Smooth muscle cell (in vitro differentiated cells): ENCODE data around the gene BTBD16. TPM values are rescaled to one million over a fixed set of nuclear protein-coding genes. Genes with fewer than 3 reads are reported as not detected.

Experiments used
- DNase-seq: peaks from one replicate; lab custom pipeline; 2025; ENCODE audit not compliant: unreplicated experiment; lab: John Stamatoyannopoulos, UW
- H2AFZ ChIP-seq: fragments of 200-600 bp; sonication (generic); 2 replicates; pipeline ENCODE4 v1.6.0; 2016; ENCODE audit warnings: antibody characterized with exemption, low read depth, mild to moderate bottlenecking
- H3F3A ChIP-seq: fragments of 200-600 bp; sonication (generic); 2 replicates; pipeline ENCODE4 v1.6.0; 2017; ENCODE audit warnings: antibody characterized with exemption, low read depth
- H3K27ac ChIP-seq: fragments of 200-600 bp; sonication (generic); 2 replicates; pipeline ENCODE4 v1.5.1; 2016; ENCODE audit warnings: low read depth, mild to moderate bottlenecking
- H3K27me3 ChIP-seq: fragments of 200-600 bp; sonication (generic); 2 replicates; pipeline ENCODE4 v1.6.1; 2016; ENCODE audit warnings: low read depth, mild to moderate bottlenecking
- H3K36me3 ChIP-seq: fragments of 200-600 bp; sonication (generic); 2 replicates; pipeline ENCODE4 v1.5.1; 2016; ENCODE audit warnings: low read depth
- H3K4me1 ChIP-seq: fragments of 200-600 bp; sonication (generic); 2 replicates; pipeline ENCODE4 v1.5.1; 2016; ENCODE audit warnings: low read depth
- H3K4me2 ChIP-seq: fragments of 200-600 bp; sonication (generic); 2 replicates; pipeline ENCODE4 v1.6.0; 2016; ENCODE audit warnings: mild to moderate bottlenecking
- H3K4me3 ChIP-seq: fragments of 200-600 bp; sonication (generic); 2 replicates; pipeline ENCODE4 v1.5.1; 2016; ENCODE audit warnings: mild to moderate bottlenecking
- H3K79me2 ChIP-seq: fragments of 200-600 bp; sonication (generic); 2 replicates; pipeline ENCODE4 v1.6.0; 2016; ENCODE audit warnings: low read depth, mild to moderate bottlenecking
- H3K9ac ChIP-seq: fragments of 200-600 bp; sonication (generic); 2 replicates; pipeline ENCODE4 v1.6.0; 2016; ENCODE audit warnings: low read depth
- H3K9me3 ChIP-seq: fragments of 200-600 bp; sonication (generic); replicated peaks from 2 replicates; pipeline ENCODE4 v1.5.1; 2016; ENCODE audit warnings: low read depth
- H4K20me1 ChIP-seq: fragments of 200-600 bp; sonication (generic); 2 replicates; pipeline ENCODE4 v1.6.0; 2016; ENCODE audit warnings: low read depth
- WGBS: methylation state at CpG from one replicate; pipeline ENCODE4 v1.1.7; 2016; ENCODE audit warnings: low lambda C conversion rate; 5-methylcytosine and 5-hydroxymethylcytosine counted together
- polyA plus RNA-seq: library from polyadenylated mRNA; unstranded; fragments of >200 nt; fragmentation: Nextera tagmentation; extraction: Ambion mirVana; gene quantifications from 2 replicates; pipeline ENCODE4 v1.2.1, GENCODE V29; 2016
- total RNA-seq: library from RNA; depleted of rRNA; stranded (reverse); fragments of >200 nt; gene quantifications from 2 replicates; pipeline ENCODE4 v1.2.3, GENCODE V29; 2014
- TF ChIP-seq, protein P1 (sequence below): fragments of 200-600 bp; sonication (generic); IDR thresholded peaks from 2 replicates; pipeline ENCODE4 v1.5.1; 2017; ENCODE audit warnings: borderline replicate concordance, mild to moderate bottlenecking, antibody characterized with exemption; ENCODE audit not compliant: insufficient read depth, poor library complexity, severe bottlenecking

The BTBD16 gene
- total and polyA plus RNA-seq, 2 experiments from 2014 or later, result not detected

DNA sequence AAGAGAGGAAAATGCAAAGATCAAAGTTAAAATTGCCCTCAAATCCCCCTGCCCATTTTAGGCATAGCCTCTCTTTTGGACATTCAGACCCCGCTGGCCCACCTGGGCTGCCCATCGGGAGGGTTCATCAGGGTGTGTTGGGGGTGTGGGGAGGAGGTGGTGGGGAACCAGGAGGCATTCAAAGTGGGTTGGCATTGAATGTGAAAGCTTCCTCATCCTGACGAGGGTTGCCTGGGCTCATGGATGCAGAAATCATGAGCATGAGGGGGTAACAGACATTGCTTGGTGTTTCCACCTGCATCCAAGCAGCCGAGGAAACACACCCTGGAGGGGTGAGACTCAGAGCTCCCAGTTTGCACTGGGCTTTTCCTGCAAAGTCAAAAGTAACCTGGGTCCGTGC, 20.6 kb downstream of the BTBD16 start:
- no peaks in the 10 kb centered on the region for H3K27me3 ChIP-seq
- H3F3A ChIP-seq, result no peaks in the 10 kb centered on the region
- no peaks in the 10 kb centered on the region for H4K20me1 ChIP-seq
- TF ChIP-seq, protein P1, sequence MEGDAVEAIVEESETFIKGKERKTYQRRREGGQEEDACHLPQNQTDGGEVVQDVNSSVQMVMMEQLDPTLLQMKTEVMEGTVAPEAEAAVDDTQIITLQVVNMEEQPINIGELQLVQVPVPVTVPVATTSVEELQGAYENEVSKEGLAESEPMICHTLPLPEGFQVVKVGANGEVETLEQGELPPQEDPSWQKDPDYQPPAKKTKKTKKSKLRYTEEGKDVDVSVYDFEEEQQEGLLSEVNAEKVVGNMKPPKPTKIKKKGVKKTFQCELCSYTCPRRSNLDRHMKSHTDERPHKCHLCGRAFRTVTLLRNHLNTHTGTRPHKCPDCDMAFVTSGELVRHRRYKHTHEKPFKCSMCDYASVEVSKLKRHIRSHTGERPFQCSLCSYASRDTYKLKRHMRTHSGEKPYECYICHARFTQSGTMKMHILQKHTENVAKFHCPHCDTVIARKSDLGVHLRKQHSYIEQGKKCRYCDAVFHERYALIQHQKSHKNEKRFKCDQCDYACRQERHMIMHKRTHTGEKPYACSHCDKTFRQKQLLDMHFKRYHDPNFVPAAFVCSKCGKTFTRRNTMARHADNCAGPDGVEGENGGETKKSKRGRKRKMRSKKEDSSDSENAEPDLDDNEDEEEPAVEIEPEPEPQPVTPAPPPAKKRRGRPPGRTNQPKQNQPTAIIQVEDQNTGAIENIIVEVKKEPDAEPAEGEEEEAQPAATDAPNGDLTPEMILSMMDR, result no peak
- 90% methylated on average over 5 of the region's 5 CpGs for WGBS
- H2AFZ ChIP-seq, result no peak overlapping the region
- DNase-seq, result no peak
- no peak overlapping the region for H3K27ac ChIP-seq
- H3K4me3 ChIP-seq, result no peak overlapping the region
- no peaks in the 10 kb centered on the region for H3K36me3 ChIP-seq
- no peaks in the 10 kb centered on the region for H3K79me2 ChIP-seq
- H3K9ac ChIP-seq, result no peak overlapping the region
- no peak overlapping the region for H3K4me2 ChIP-seq
- H3K9me3 ChIP-seq, result no peaks in the 10 kb centered on the region
- peaks cover 7% of the 10 kb centered on the region for H3K4me1 ChIP-seq

DNA sequence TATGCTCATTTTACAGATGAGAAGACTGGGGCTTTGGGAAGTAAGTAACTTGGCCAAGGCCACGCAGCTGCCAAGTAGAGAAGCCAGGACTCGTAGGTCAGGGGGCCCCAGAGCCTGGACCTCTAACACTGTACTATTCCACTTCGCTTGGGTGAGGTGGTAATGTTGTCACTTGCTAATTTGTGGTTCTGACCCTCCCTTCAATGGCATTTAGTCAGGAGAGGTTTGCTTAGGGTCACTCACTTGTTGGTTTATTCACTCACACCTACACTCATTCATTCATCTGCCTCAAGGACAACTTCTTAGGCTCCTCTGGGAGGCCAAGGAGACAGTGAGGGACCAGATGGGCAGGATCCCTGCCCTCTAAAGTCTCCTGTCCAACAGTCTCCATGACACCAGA, 21.3 kb downstream of the BTBD16 start:
- Histone ChIP-seq H3K9ac (no peak overlapping the region), H3K4me1 (peaks cover under 1% of the 10 kb centered on the region), H3K27ac (no peak overlapping the region), H3F3A (no peaks in the 10 kb centered on the region), H3K36me3 (no peaks in the 10 kb centered on the region), H3K4me2 (no peak overlapping the region), H3K79me2 (no peaks in the 10 kb centered on the region), H2AFZ (no peak overlapping the region), H3K27me3 (no peaks in the 10 kb centered on the region), H4K20me1 (no peaks in the 10 kb centered on the region), H3K4me3 (no peak overlapping the region), H3K9me3 (no peaks in the 10 kb centered on the region)
- TF ChIP-seq, protein P1, result no peak
- DNase-seq, result no peak
- WGBS, result 92% methylated on average over 3 of the region's 3 CpGs

DNA sequence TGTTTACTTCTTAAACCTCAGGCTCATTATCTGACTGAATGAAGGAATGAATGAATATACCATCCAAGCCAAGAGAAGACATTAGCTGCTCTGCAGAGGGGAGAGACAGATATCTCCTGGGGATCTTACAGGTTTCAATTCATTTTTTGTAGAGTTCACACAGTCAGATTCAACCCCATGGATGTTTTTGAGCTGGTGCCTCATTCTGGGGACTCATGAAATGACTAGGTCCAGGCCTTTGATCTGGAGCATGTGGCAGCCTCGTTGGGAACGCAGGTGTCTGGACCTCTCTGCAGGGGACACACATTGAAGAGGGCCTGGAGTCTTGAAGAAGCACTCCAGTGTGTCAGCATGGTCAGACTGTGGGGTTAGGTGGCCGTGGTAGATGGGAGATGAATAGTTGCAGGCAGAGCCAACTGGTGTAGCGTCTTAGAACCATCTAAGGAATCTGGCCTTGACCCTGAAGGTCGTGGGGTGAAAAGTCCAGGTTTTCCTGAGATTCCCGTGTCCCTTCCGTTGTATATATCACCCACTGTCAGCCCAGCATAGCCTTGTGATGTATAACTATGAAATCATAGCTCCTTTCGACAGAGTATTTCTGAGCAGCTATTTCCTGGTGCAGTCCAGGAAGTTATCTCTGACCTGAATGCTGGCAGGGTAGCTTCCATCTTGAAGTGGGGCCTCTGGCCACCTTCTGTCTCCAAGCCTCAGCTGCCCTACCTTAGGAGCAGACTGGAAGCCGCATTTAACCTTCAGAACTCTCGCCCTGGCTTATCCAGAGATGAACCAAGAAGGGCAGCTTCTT, 22.3 kb downstream of the BTBD16 start:
- no peak overlapping the region for H2AFZ ChIP-seq
- 91% methylated on average over 10 of the region's 10 CpGs for WGBS

More for the DNA sequence above, 22.3 kb downstream of the BTBD16 start:
- TF ChIP-seq, protein P1, result no peak
- Histone ChIP-seq H3K4me1 (no peaks in the 10 kb centered on the region), H4K20me1 (no peaks in the 10 kb centered on the region), H3K4me3 (no peak overlapping the region), H3K9ac (no peak overlapping the region), H3K9me3 (no peaks in the 10 kb centered on the region), H3K27me3 (no peaks in the 10 kb centered on the region), H3F3A (no peaks in the 10 kb centered on the region), H3K4me2 (no peak overlapping the region), H3K79me2 (no peaks in the 10 kb centered on the region), H3K36me3 (no peaks in the 10 kb centered on the region), H3K27ac (no peak overlapping the region)
- DNase-seq, result no peak
